PC-9 (cell line): ENCODE results near the gene NINJ2. TPM values are rescaled to one million over a fixed set of nuclear protein-coding genes. Genes with fewer than 3 reads are reported as not detected.

Experiments used
- BruUV-seq: library from RNA; stranded (reverse); fragments of 400-500 nt; replicated peaks from 2 replicates; lab custom pipeline; 2021; lab: Mats Ljungman, UMichigan
- CTCF ChIA-PET: fragments of 300-600 bp; sonication (Branson Sonifier 250); formaldehyde crosslinking; loops from one replicate; lab custom pipeline; 2022; ENCODE audit warnings: antibody characterized with exemption; lab: Charles Lee
- POLR2A ChIA-PET: fragments of 300-600 bp; sonication (Branson Sonifier 250); formaldehyde crosslinking; loops from one replicate; lab custom pipeline; 2022; ENCODE audit warnings: antibody characterized with exemption; ENCODE audit not compliant: unreplicated experiment; lab: Charles Lee
- DNase-seq, 2 experiments: peaks; one replicate each; pipeline versions ENCODE4 v3.0.0 to v3.0.0-alpha.2; 2015 to 2022; ENCODE audit warnings: mixed read lengths in 1 of 2
- H2AFZ ChIP-seq: fragments of 200-600 bp; sonication (generic); 2 replicates; pipeline ENCODE4 v1.8.1; 2017; ENCODE audit warnings: antibody characterized with exemption
- H3F3A ChIP-seq: fragments of 200-600 bp; sonication (generic); 2 replicates; pipeline ENCODE4 v1.8.1; 2017; ENCODE audit warnings: antibody characterized with exemption, mild to moderate bottlenecking, low read depth; ENCODE audit not compliant: insufficient read depth
- H3K27ac ChIP-seq: fragments of 200-600 bp; sonication (generic); 2 replicates; pipeline ENCODE4 v1.6.1; 2016; ENCODE audit warnings: mixed run types
- H3K27me3 ChIP-seq: fragments of 200-600 bp; sonication (generic); 2 replicates; pipeline ENCODE4 v1.6.1; 2016; ENCODE audit warnings: low read depth, mixed run types; ENCODE audit not compliant: insufficient read depth
- H3K36me3 ChIP-seq: fragments of 200-600 bp; sonication (generic); 2 replicates; pipeline ENCODE4 v1.6.1; 2016; ENCODE audit warnings: low read depth, mixed run types
- H3K4me1 ChIP-seq: fragments of 200-600 bp; sonication (generic); replicated peaks from 2 replicates; pipeline ENCODE4 v1.6.1; 2016; ENCODE audit warnings: mixed run types; ENCODE audit not compliant: insufficient read depth
- H3K4me2 ChIP-seq: fragments of 200-600 bp; sonication (generic); 2 replicates; pipeline ENCODE4 v1.6.1; 2017; ENCODE audit warnings: mixed run types
- H3K4me3 ChIP-seq: fragments of 200-600 bp; sonication (generic); 2 replicates; pipeline ENCODE4 v1.6.1; 2016; ENCODE audit warnings: mixed run types
- H3K79me2 ChIP-seq: fragments of 200-600 bp; sonication (generic); 2 replicates; pipeline ENCODE4 v1.6.1; 2017; ENCODE audit warnings: low read depth, mixed run types
- H3K9me2 ChIP-seq: fragments of 200-600 bp; sonication (generic); 2 replicates; pipeline ENCODE4 v1.8.1; 2017; ENCODE audit warnings: mild to moderate bottlenecking; ENCODE audit not compliant: insufficient read depth
- H3K9me3 ChIP-seq: fragments of 200-600 bp; sonication (generic); 2 replicates; pipeline ENCODE4 v1.8.1; 2016; ENCODE audit warnings: low read depth; ENCODE audit not compliant: insufficient read depth
- H4K20me1 ChIP-seq: fragments of 200-600 bp; sonication (generic); 2 replicates; pipeline ENCODE4 v1.8.1; 2017; ENCODE audit not compliant: insufficient read depth
- EZH2 ChIP-seq: fragments of 200-600 bp; sonication (generic); IDR thresholded peaks from 2 replicates; pipeline ENCODE4 v1.8.0; 2017; ENCODE audit warnings: antibody characterized with exemption, low read depth
- intact Hi-C: fragments of 100-400 bp; cut with micrococcal nuclease; formaldehyde crosslinking; loops from one replicate; pipeline ENCODE4 v1.10.0; 2022; ENCODE audit not compliant: unreplicated experiment
- total RNA-seq: library from RNA; stranded (reverse); gene quantifications from 2 replicates; pipeline ENCODE4 v1.2.3, GENCODE V29; 2021
- TF ChIP-seq, protein P1 (sequence below): fragments of 200-600 bp; sonication (generic); conservative IDR thresholded peaks from 2 replicates; pipeline ENCODE4 v1.6.1; 2017; ENCODE audit warnings: mixed run types, antibody characterized with exemption, mild to moderate bottlenecking, moderate library complexity

NINJ2 gene
- total RNA-seq, 1 experiment from 2014 or later = 19.3 TPM

DNA sequence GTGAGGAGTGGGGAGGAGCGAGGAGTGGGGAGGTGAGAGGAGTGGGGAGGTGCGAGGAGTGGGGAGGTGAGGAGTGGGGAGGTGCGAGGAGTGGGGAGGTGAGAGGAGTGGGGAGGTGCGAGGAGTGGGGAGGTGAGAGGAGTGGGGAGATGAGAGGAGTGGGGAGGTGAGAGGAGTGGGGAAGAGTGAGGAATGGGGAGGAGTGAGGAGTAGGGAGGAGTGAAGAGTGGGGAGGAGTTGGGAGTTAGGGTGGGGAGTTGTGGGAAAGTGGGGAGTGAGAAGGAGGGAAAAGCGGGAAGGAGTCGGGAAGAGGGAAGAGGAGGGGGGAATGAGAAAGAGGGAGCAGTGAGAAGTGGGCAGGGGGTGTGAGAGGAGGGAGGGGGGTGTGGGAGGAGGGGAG, 117.4 kb downstream of the NINJ2 start:
- no peaks in the 10 kb centered on the region for H3K36me3 ChIP-seq
- H2AFZ ChIP-seq = no peak overlapping the region
- H3K79me2 ChIP-seq = no peaks in the 10 kb centered on the region
- ChIA-PET CTCF (no interaction called here), POLR2A (no interaction called here)
- peaks cover 6% of the 10 kb centered on the region for H3K4me1 ChIP-seq
- H3K27me3 ChIP-seq = no peaks in the 10 kb centered on the region
- intact Hi-C loops = loop anchor here (2.0 kb wide), 1 partner anchor 103 kb away; no protein-coding TSS in a partner anchor
- no peaks in the 10 kb centered on the region for H3K9me2 ChIP-seq
- H3K4me3 ChIP-seq = no peak overlapping the region
- H3K9me3 ChIP-seq = no peaks in the 10 kb centered on the region
- TF ChIP-seq EZH2 = no peak
- TF ChIP-seq, protein P1, sequence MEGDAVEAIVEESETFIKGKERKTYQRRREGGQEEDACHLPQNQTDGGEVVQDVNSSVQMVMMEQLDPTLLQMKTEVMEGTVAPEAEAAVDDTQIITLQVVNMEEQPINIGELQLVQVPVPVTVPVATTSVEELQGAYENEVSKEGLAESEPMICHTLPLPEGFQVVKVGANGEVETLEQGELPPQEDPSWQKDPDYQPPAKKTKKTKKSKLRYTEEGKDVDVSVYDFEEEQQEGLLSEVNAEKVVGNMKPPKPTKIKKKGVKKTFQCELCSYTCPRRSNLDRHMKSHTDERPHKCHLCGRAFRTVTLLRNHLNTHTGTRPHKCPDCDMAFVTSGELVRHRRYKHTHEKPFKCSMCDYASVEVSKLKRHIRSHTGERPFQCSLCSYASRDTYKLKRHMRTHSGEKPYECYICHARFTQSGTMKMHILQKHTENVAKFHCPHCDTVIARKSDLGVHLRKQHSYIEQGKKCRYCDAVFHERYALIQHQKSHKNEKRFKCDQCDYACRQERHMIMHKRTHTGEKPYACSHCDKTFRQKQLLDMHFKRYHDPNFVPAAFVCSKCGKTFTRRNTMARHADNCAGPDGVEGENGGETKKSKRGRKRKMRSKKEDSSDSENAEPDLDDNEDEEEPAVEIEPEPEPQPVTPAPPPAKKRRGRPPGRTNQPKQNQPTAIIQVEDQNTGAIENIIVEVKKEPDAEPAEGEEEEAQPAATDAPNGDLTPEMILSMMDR = no peak
- no peak overlapping the region for H3K27ac ChIP-seq
- H3K4me2 ChIP-seq = no peak overlapping the region
- no peaks in the 10 kb centered on the region for H4K20me1 ChIP-seq
- no TSS peak for BruUV-seq
- DNase-seq = no peak
- no peaks in the 10 kb centered on the region for H3F3A ChIP-seq

DNA sequence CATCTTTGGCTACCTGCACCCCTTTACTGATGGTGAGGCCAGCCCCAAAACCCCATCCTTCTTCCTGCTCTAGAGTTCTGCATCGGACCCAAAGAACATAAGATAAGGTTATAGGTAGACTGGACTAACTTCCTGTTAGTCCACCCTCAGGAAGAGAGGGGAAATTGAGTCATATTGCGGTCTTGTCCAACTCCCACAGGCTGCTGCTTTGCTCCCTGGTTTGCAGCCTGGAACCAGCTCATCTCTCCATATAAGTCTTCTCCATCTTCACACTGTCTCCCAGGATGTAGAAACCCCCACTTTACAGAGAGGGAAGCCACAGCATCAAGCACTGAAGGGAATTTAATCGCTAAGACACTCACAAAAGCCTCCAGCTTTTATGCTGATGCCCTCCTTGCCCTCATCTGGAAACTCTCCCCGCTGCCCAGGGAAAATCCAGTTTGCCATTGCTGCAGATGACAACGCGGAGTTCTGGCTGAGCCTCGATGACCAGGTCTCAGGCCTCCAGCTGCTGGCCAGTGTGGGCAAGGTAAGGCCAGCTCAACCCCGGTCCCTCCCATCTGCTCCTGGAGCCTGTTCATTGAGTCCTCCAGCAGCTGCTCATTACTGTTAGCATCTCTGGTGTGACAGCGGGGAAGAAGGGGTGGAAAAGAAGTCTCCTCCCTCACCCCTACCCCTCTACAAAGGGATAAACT, 118.2 kb downstream of the NINJ2 start:
- H3K4me2 ChIP-seq = no peak overlapping the region
- H3F3A ChIP-seq = no peaks in the 10 kb centered on the region
- H3K36me3 ChIP-seq = no peaks in the 10 kb centered on the region
- no TSS peak for BruUV-seq
- POLR2A ChIA-PET = no interaction called here
- no peak for TF ChIP-seq EZH2
- TF ChIP-seq, protein P1 = no peak
- H3K9me2 ChIP-seq = no peaks in the 10 kb centered on the region
- no peaks in the 10 kb centered on the region for H3K27me3 ChIP-seq
- no peak overlapping the region for H3K27ac ChIP-seq
- H3K4me3 ChIP-seq = no peak overlapping the region
- intact Hi-C loops = no loop called here
- H3K4me1 ChIP-seq = peaks cover 6% of the 10 kb centered on the region
- CTCF ChIA-PET = interaction anchor here (0.6 kb wide), 1 partner anchor 99 kb away, joined by 5 read pairs; no protein-coding TSS in a partner anchor
- no peak for DNase-seq
- H3K9me3 ChIP-seq = no peaks in the 10 kb centered on the region
- H2AFZ ChIP-seq = no peak overlapping the region
- no peaks in the 10 kb centered on the region for H3K79me2 ChIP-seq
- H4K20me1 ChIP-seq = no peaks in the 10 kb centered on the region

DNA sequence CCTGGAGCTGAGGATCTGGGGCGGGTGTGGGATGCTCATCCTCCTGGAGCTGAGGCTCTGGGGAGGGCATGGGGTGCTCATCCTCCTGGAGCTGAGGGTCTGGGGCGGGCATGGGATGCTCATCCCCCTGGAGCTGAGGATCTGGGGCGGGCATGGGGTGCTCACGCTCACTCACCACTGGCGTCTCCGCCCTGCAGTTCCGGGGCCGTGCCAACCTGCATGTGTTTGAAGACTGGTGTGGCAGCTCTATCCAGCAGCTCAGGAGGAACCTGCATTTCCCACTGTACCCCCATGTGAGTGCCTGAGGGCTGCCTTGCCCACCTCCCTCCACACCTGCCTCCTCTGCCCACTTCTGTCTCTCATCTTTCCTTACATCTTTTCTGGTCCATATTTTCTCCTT, 119.1 kb downstream of the NINJ2 start:
- no peaks in the 10 kb centered on the region for H3K27me3 ChIP-seq
- BruUV-seq = no TSS peak
- H3K79me2 ChIP-seq = no peaks in the 10 kb centered on the region
- no peaks in the 10 kb centered on the region for H3K9me2 ChIP-seq
- intact Hi-C loops = no loop called here
- H3K36me3 ChIP-seq = no peaks in the 10 kb centered on the region
- no peak for DNase-seq
- CTCF ChIA-PET = interaction anchor here (0.6 to 0.7 kb wide), 2 partner anchors 95 to 98 kb away, joined by 5 read pairs; no protein-coding TSS in a partner anchor
- TF ChIP-seq EZH2 = no peak
- TF ChIP-seq, protein P1 = no peak
- no peak overlapping the region for H3K27ac ChIP-seq
- no peak overlapping the region for H2AFZ ChIP-seq
- no peak overlapping the region for H3K4me3 ChIP-seq
- H3K4me1 ChIP-seq = peaks cover 12% of the 10 kb centered on the region
- no peaks in the 10 kb centered on the region for H4K20me1 ChIP-seq
- H3K9me3 ChIP-seq = no peaks in the 10 kb centered on the region
- H3F3A ChIP-seq = peaks cover 6% of the 10 kb centered on the region; the same call in 1 of the 2 replicates
- no peak overlapping the region for H3K4me2 ChIP-seq
- POLR2A ChIA-PET = no interaction called here
